Cerebellar nuclear complex (tissue), 1 donor: Measurements from ENCODE around the gene GPR137.

Experiments
- DNase-seq, 2 experiments: peaks; one replicate each; lab custom pipeline; 2025; lab: John Stamatoyannopoulos, UW

Gene GPR137

GRCh38 chr11:64249563-64250414 is 35.9 kb upstream of the GPR137 start:
- no peak for DNase-seq

- DNase-seq, result no peak
Measured at GRCh38 chr11:64250415-64251015, 35.1 kb upstream of the GPR137 start.

- no peak for DNase-seq
Measured at GRCh38 chr11:64251016-64251752, 34.5 kb upstream of the GPR137 start, which contains the start of gene PLCB3. Gene PLCB3 (plus strand): TSS chr11:64251530. CDS start chr11:64251650, 120 bp downstream.

- DNase-seq, result no peak
Measured at GRCh38 chr11:64251753-64252002, 34.0 kb upstream of the GPR137 start.

- DNase-seq, result no peak
Measured at GRCh38 chr11:64252003-64252872, 33.4 kb upstream of the GPR137 start.

- DNase-seq, result no peak
Measured at GRCh38 chr11:64253043-64253442, 32.6 kb upstream of the GPR137 start.

GRCh38 chr11:64253481-64253880 is 32.2 kb upstream of the GPR137 start:
- no peak for DNase-seq

GRCh38 chr11:64254326-64254725 is 31.3 kb upstream of the GPR137 start:
- no peak for DNase-seq

- no peak for DNase-seq
Measured at GRCh38 chr11:64255135-64256128, 30.2 kb upstream of the GPR137 start.

GRCh38 chr11:64256300-64256699 is 29.3 kb upstream of the GPR137 start:
- no peak for DNase-seq

GRCh38 chr11:64258356-64258755 is 27.3 kb upstream of the GPR137 start:
- no peak for DNase-seq

GRCh38 chr11:64258946-64259532 is 26.6 kb upstream of the GPR137 start:
- DNase-seq, result no peak

GRCh38 chr11:64259533-64260067 is 26.0 kb upstream of the GPR137 start:
- no peak for DNase-seq

GRCh38 chr11:64260147-64260708 is 25.4 kb upstream of the GPR137 start:
- no peak for DNase-seq

- no peak for DNase-seq
Measured at GRCh38 chr11:64261556-64262080, 24.0 kb upstream of the GPR137 start.

- DNase-seq, result no peak
Measured at GRCh38 chr11:64262271-64263002, 23.2 kb upstream of the GPR137 start.

GRCh38 chr11:64263021-64263946 is 22.4 kb upstream of the GPR137 start:
- no peak for DNase-seq

GRCh38 chr11:64263947-64264317 is 21.7 kb upstream of the GPR137 start:
- DNase-seq, result no peak
